Stomach (tissue), 9 donors: ENCODE results near the gene SCFD2. TPM values are rescaled to one million over a fixed set of nuclear protein-coding genes. Genes with fewer than 3 reads are reported as not detected.
A peak's percentile ranks its signal among the peaks of the same experiment; 100 is the strongest.

Source experiments
- DNase-seq, 2 donors: peaks; one replicate each; pipeline versions ENCODE4 v3.0.0 to v3.0.0-alpha.2; 2013 to 2019
- H3K27ac ChIP-seq, 5 donors: fragments of 200-600 bp in 4 of 5; sonication (generic) in 4 of 5; one replicate each; pipeline ENCODE4 v1.5.1; 2013 to 2019; ENCODE audit warnings: mild to moderate bottlenecking in 1 of 5, moderate library complexity in 1 of 5
- H3K27me3 ChIP-seq, 3 donors: fragments of 200-600 bp; sonication (generic); one replicate each; pipeline ENCODE4 v1.5.1; 2017 to 2019; ENCODE audit warnings: mixed run types in 1 of 3
- H3K36me3 ChIP-seq, 4 donors: fragments of 200-600 bp; sonication (generic); 1 replicate in 3 of 4; 2 replicates in 1 of 4; pipeline ENCODE4 v1.5.1; 2016 to 2019
- H3K4me1 ChIP-seq, 4 donors: fragments of 200-600 bp; sonication (generic); one replicate each; pipeline ENCODE4 v1.5.1; 2016 to 2019
- H3K4me3 ChIP-seq, 4 donors: fragments of 200-600 bp; sonication (generic) in 3 of 4; one replicate each; pipeline ENCODE4 v1.5.1; 2016 to 2019; ENCODE audit warnings: mild to moderate bottlenecking in 1 of 4
- H3K9me3 ChIP-seq, 4 donors: fragments of 200-600 bp; sonication (generic); one replicate each; pipeline ENCODE4 v1.5.1; 2016 to 2019
- CTCF ChIP-seq, 7 experiments: fragments of 450-650 bp in 4 of 7; fragments of 200-600 bp in 3 of 7; sonication (generic) in 3 of 7; IDR thresholded peaks; one replicate each; pipeline ENCODE4 v1.5.1; 2016 to 2019; ENCODE audit warnings: antibody characterized with exemption in 7 of 7, control low read depth in 2 of 7, mild to moderate bottlenecking in 1 of 7
- EP300 ChIP-seq: sonication (generic); formaldehyde crosslinking; IDR thresholded peaks from one replicate; pipeline ENCODE4 v1.6.1; 2017; ENCODE audit warnings: antibody characterized with exemption
- POLR2A ChIP-seq, 4 donors: fragments of 450-650 bp; IDR thresholded peaks; one replicate each; pipeline ENCODE4 v1.6.1; 2016; ENCODE audit warnings: antibody characterized with exemption in 4 of 4, control low read depth in 2 of 4, mild to moderate bottlenecking in 1 of 4, moderate library complexity in 1 of 4
- POLR2AphosphoS5 ChIP-seq, 3 donors: sonication (generic); formaldehyde crosslinking; IDR thresholded peaks; one replicate each; pipeline ENCODE4 v1.6.1; 2016; ENCODE audit warnings: antibody characterized with exemption in 3 of 3
- WGBS, 5 donors: extraction: QIAGEN DNeasy Blood & Tissue Kit in 3 of 5; methylation state at CpG; one replicate each; pipeline versions ENCODE4 v1.1.5 to v1.1.7; 2013 to 2018; 5-methylcytosine and 5-hydroxymethylcytosine counted together
- intact Hi-C: fragments of 100-400 bp; cut with DNase I; formaldehyde crosslinking; loops from one replicate; pipeline ENCODE4 v1.15.1; 2023; ENCODE audit warnings: low total_unique reads
- polyA plus RNA-seq, 3 donors: library from polyadenylated mRNA; stranded (reverse); fragments of 200-250 nt; gene quantifications; one replicate each; pipeline ENCODE4 v1.2.3, GENCODE V29; 2013
- total RNA-seq, 5 donors: library from RNA; depleted of rRNA; stranded (reverse); fragments of >200 nt; gene quantifications; one replicate each; pipeline versions ENCODE4 v1.1.0 to v1.2.3, GENCODE V29; 2014 to 2016
- donor health status: healthy with polysubstance abuse.
- donor health status: Bipolar disorder and iron deficiency.
- donor health status: healthy.

The SCFD2 gene
- total and polyA plus RNA-seq, 8 donors = 2.9 to 40.2 (median 11.1) TPM

DNA sequence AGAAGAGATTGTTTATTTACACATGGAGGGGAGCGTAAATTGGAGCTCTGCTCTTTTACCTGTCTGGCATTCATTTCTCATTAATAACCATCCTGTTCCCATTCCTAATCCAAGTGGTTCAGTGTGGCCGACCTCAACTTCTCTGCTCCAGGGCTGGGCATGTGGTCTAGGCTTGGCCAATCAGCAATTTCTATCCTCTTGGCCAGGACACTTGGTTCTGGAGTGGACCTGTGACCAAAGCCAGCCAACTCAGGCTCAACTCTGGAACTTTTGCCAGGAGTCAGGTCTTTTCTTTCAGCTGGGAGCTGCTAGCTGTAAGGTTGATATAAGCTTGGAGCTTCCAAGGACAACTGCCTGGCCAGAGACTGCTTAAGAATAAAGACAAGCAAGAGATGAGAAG lies 519.4 kb downstream of the SCFD2 start:
- Histone ChIP-seq H3K4me1 (peaks cover 10 to 47% (median 26%) of the 10 kb centered on the region in 4 donors), H3K27ac (peak overlapping the region in 1 of 5 donors; percentile 29), H3K4me3 (no peak overlapping the region), H3K36me3 (no peaks in the 10 kb centered on the region), H3K27me3 (no peaks in the 10 kb centered on the region), H3K9me3 (no peaks in the 10 kb centered on the region)
- DNase-seq = peak in 1 of 2 donors; percentile 59
- intact Hi-C loops = no loop called here
- WGBS, 5 donors = 47 to 72% (median 58%) methylated on average over 2 of the region's 2 CpGs
- TF ChIP-seq POLR2AphosphoS5 (IDR thresholded peaks at IDR 0.05) (no peak), POLR2A (IDR thresholded peaks at IDR 0.05) (no peak), EP300 (no peak), CTCF (IDR thresholded peaks at IDR 0.05) (no peak)

- H3K9me3 ChIP-seq = no peaks in the 10 kb centered on the region
- H3K36me3 ChIP-seq = no peaks in the 10 kb centered on the region
- intact Hi-C loops = no loop called here
- no peak overlapping the region for H3K4me3 ChIP-seq
- H3K4me1 ChIP-seq = peaks cover 13 to 57% (median 34%) of the 10 kb centered on the region in 4 donors
- TF ChIP-seq CTCF (IDR thresholded peaks at IDR 0.05) = no peak
- TF ChIP-seq POLR2A (IDR thresholded peaks at IDR 0.05) = no peak
- no peak for TF ChIP-seq POLR2AphosphoS5 (IDR thresholded peaks at IDR 0.05)
- no peak for TF ChIP-seq EP300
- no peaks in the 10 kb centered on the region for H3K27me3 ChIP-seq
- no peak overlapping the region for H3K27ac ChIP-seq
- no peak for DNase-seq
- WGBS, 5 donors = 89 to 97% (median 95%) methylated on average over 2 of the region's 2 CpGs
Measured at GRCh38 chr4:52844596-52844995, 521.3 kb downstream of the SCFD2 start.

DNA sequence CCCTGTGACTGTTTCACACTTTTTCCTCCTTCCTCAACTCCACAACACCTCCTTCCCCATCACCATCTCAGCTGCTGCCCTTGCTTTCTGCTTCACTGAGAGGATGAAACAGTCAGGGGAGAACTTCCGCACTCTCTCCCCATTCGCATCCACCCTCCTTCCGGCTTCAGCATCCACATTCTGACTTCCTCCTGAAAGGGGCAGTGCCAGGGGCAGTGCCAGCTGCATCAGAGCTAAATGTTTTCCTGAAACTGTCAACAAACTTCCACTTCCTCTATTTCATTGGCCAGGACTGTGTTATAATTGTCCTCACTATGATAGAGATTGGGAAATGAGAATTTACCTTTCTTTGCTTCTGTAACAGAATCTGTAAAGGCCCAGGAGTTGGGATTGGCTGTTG lies 521.9 kb downstream of the SCFD2 start:
- 73 to 90% (median 84%) methylated on average over 3 of the region's 3 CpGs for WGBS, 5 donors
- intact Hi-C loops = no loop called here
- Histone ChIP-seq H3K4me1 (peaks cover 13 to 57% (median 34%) of the 10 kb centered on the region in 4 donors), H3K36me3 (no peaks in the 10 kb centered on the region), H3K27me3 (no peaks in the 10 kb centered on the region), H3K27ac (no peak overlapping the region), H3K4me3 (no peak overlapping the region), H3K9me3 (no peaks in the 10 kb centered on the region)
- TF ChIP-seq CTCF (IDR thresholded peaks at IDR 0.05) = no peak
- TF ChIP-seq POLR2AphosphoS5 (IDR thresholded peaks at IDR 0.05) = no peak
- no peak for TF ChIP-seq POLR2A (IDR thresholded peaks at IDR 0.05)
- no peak for TF ChIP-seq EP300
- DNase-seq = no peak

DNA sequence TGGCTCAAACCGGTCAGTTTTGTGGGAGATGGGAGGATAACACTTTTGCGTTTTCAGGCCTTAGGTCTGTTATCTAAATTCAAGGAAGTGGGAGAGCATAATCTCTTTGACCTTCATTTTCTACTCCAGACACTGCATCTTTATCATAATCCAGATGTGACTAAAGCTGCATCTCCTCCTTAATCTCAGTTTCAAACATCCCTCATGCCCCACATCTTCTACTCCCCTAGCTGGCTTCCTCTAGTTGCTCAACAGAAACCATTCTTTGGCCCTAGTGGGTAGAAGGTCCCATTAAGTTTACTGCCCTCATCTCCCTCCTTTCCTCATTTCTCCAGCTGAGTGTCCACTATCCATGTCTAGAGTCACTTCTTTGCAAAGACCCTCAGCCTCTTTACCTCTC lies 522.5 kb downstream of the SCFD2 start:
- TF ChIP-seq CTCF (IDR thresholded peaks at IDR 0.05) = no peak
- no peak for TF ChIP-seq EP300
- no peak for TF ChIP-seq POLR2AphosphoS5 (IDR thresholded peaks at IDR 0.05)
- TF ChIP-seq POLR2A (IDR thresholded peaks at IDR 0.05) = no peak
- peaks cover 13 to 52% (median 34%) of the 10 kb centered on the region in 4 donors for H3K4me1 ChIP-seq
- H3K27me3 ChIP-seq = no peaks in the 10 kb centered on the region
- H3K27ac ChIP-seq = no peak overlapping the region
- 65 to 84% (median 69%) methylated on average over 2 of the region's 2 CpGs for WGBS, 5 donors
- H3K9me3 ChIP-seq = no peaks in the 10 kb centered on the region
- no peak for DNase-seq
- no peaks in the 10 kb centered on the region for H3K36me3 ChIP-seq
- no peak overlapping the region for H3K4me3 ChIP-seq
- intact Hi-C loops = no loop called here
